ENCODE results near the gene DENND2C.

The DENND2C gene

DNA sequence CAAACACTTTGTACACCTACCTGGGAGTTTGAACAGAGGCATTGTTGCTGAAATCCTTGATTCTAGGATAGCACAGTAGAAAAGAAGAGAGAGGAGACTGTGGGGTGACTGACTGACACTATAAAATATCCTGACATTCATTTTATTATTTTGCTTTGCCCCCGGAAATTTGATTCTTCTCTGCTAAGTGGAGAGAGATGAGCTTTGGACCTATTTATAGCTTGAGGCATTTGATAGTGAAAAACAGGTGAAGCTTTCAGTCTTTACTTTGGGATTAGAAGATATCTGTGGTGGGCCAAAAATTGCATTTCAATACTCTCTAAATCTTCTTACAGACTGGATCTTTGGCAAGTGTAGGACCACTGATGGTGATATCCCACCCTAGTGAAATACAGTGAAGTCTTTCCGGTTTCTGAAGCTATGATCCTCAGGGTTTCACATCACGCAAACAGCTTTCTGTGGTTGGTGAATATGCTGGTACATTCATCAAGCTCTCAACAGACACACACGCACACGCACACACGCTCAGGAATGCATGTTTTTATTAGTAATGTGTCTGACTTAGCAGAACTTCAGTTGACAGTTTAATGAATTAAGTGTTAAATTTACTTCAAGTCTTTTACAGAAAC, 25.7 kb upstream of the DENND2C start, which contains the start of gene AMPD1:
Gene AMPD1, minus strand, starts transcription at position 117 of the 629 bp plus-strand sequence. Its CDS starts 75 bp downstream, at position 42.
- Histone ChIP-seq H3K27me3 (ENCODE audit: insufficient read depth, low read length) (no peaks in the 10 kb centered on the region), H3K4me3 (ENCODE audit: low read length) (no peak within 1 kb of the TSS), H2AFZ (ENCODE audit: low read depth, low read length) (no peak within 1 kb of the TSS), H3K36me3 (ENCODE audit: insufficient read depth, low read length) (no peaks in the 10 kb centered on the region), H3K9me3 (ENCODE audit: low read length) (no peaks in the 10 kb centered on the region), H3K4me1 (ENCODE audit: insufficient read depth, low read length) (no peaks in the 10 kb centered on the region)

DNA sequence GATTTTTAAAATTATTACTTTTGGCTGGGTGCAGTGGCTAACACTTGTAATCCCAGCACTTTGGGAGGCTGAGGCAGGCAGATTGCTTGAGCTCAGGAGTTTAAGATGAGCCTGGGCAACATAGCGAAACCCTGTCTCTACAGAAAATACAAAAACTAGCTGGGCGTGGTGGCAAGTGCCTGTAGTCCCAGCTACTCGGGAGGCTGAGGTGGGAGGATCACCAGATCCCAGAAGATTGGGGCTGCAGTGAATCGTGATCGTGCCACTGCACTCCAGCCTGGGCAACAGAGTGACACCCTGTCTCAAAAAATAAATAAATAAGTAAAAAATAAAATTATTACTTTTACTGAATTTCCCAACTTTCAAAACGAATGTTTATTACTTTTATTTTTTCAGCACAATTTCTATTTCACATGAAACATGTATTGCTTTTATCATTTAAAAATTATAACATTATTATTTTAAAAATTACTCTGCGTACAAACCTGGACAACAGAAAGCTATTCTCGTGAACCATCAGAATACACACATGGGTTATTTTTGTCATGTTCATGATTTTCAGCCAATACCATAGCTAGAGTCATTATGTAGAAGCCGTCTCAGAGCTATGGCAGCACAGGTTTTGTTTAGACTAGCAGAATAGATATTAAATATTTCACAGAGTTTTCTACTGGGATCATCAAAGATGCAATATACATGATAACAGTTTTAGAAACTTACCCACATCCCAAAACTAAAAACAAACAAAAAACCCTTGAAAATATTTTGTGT, 24.9 kb upstream of the DENND2C start:
- Histone ChIP-seq H3K36me3 (ENCODE audit: insufficient read depth, low read length) (no peaks in the 10 kb centered on the region), H3K4me3 (ENCODE audit: low read length) (no peak overlapping the region), H3K9me3 (ENCODE audit: low read length) (no peaks in the 10 kb centered on the region), H3K27me3 (ENCODE audit: insufficient read depth, low read length) (no peaks in the 10 kb centered on the region), H2AFZ (ENCODE audit: low read depth, low read length) (no peak overlapping the region), H3K4me1 (ENCODE audit: insufficient read depth, low read length) (no peaks in the 10 kb centered on the region)

DNA sequence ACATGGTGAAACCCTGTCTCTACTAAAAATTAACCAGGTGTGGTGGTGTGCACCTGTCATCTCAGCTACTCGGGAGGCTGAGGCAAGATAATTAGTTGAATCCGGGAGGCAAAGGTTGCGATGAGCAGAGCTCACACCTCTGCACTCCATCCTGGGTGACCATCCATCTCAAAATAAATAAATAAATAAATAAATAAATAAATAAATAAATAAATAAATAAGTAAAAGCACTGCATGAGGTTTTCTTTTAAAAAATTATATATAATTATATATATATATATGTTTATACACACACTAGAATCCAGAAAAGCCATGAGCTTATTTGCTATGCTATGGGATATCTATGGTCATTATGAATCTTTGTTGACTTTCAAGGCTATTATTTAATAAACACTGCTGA, 23.1 kb upstream of the DENND2C start:
- Histone ChIP-seq H2AFZ (ENCODE audit: low read depth, low read length) (no peak overlapping the region), H3K27me3 (ENCODE audit: insufficient read depth, low read length) (peaks cover 8% of the 10 kb centered on the region), H3K9me3 (ENCODE audit: low read length) (no peaks in the 10 kb centered on the region), H3K4me1 (ENCODE audit: insufficient read depth, low read length) (no peaks in the 10 kb centered on the region), H3K36me3 (ENCODE audit: insufficient read depth, low read length) (no peaks in the 10 kb centered on the region), H3K4me3 (ENCODE audit: low read length) (no peak overlapping the region)

DNA sequence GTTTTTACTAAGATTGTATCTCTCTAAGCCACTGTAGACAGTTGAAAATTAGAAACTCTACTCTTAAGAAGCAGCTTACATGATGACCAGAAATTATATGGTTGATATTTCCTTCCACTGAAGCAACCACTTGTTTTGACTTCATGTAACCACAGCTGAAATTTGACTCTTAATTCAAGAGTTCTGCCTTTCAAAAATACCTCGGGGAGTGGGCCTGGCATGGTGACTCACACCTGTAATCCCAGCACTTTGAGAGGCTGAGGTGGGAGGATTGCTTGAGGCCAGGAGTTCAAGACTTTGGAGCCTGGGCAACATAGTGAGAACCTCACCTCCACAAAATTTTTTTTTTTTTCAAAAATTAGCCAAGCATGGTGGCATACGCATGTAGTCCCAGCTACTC, 21.2 kb upstream of the DENND2C start:
- Histone ChIP-seq H3K36me3 (ENCODE audit: insufficient read depth, low read length) (no peaks in the 10 kb centered on the region), H3K4me3 (ENCODE audit: low read length) (no peak overlapping the region), H3K9me3 (ENCODE audit: low read length) (no peaks in the 10 kb centered on the region), H3K4me1 (ENCODE audit: insufficient read depth, low read length) (no peaks in the 10 kb centered on the region), H2AFZ (ENCODE audit: low read depth, low read length) (no peak overlapping the region), H3K27me3 (ENCODE audit: insufficient read depth, low read length) (peaks cover 13% of the 10 kb centered on the region)

DNA sequence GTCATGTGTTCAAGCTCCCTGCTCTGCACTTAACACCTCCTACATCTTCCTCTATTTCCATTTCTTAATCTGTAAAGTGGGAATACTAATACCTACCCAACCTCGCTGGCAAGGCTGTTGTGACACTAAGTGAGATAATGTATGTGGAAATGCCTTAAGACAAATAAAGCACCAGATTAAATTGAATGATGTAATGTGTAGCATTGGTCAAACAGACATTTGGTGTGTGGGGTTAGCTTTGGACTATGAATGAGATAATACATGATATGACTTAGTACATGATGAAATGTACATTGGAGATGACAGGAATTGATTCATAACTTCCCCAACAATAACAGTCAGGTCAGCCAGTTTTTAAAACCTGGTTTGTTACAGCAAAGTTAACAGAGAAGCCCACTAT, 20.3 kb upstream of the DENND2C start:
- Histone ChIP-seq H2AFZ (ENCODE audit: low read depth, low read length) (no peak overlapping the region), H3K36me3 (ENCODE audit: insufficient read depth, low read length) (no peaks in the 10 kb centered on the region), H3K27me3 (ENCODE audit: insufficient read depth, low read length) (peaks cover 14% of the 10 kb centered on the region), H3K4me1 (ENCODE audit: insufficient read depth, low read length) (no peaks in the 10 kb centered on the region), H3K9me3 (ENCODE audit: low read length) (no peaks in the 10 kb centered on the region), H3K4me3 (ENCODE audit: low read length) (no peak overlapping the region)

DNA sequence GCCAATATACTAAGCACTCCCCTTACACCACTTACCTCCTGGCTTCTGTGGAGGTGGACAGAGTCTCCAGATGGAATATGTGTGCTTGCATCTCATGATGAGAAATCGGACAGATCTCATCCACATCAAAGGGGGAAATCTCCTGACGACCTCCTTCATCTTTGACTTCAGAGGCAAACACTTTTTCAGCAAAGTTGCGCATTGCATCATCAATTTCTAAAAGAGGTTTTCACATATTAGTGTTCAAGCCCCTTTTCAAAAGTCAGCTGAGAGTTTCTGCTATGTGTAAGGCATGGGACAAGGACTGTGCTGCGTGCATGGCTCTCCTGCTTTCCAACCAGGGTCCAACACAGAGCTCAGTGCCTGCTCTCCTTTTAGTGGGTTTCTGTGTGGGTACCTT, 18.7 kb upstream of the DENND2C start:
- H3K27me3 ChIP-seq (ENCODE audit: insufficient read depth, low read length): peaks cover 20% of the 10 kb centered on the region
- no peaks in the 10 kb centered on the region for H3K36me3 ChIP-seq (ENCODE audit: insufficient read depth, low read length)
- H3K4me1 ChIP-seq (ENCODE audit: insufficient read depth, low read length): no peaks in the 10 kb centered on the region
- H2AFZ ChIP-seq (ENCODE audit: low read depth, low read length): no peak overlapping the region
- no peak overlapping the region for H3K4me3 ChIP-seq (ENCODE audit: low read length)
- no peaks in the 10 kb centered on the region for H3K9me3 ChIP-seq (ENCODE audit: low read length)

DNA sequence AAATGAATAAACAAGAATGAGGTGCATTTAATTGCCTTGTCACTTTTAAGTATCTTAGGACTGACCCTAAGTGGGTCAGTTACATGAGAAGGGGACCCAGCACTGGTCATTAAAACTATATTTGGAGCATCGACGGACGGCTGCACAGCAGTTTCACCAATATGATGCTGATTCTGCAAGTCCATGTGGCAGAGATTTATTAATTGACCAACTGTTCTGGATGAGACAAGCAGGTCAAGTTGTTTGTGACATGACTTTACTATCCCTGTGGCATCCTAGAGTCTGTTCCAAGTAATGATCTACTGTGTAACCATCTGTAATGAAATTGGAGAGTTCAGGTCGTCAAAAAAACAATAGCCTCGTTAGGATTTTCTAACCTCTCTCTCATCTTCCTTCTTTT, 16.0 kb upstream of the DENND2C start:
- H2AFZ ChIP-seq (ENCODE audit: low read depth, low read length): no peak overlapping the region
- H3K9me3 ChIP-seq (ENCODE audit: low read length): no peaks in the 10 kb centered on the region
- H3K4me1 ChIP-seq (ENCODE audit: insufficient read depth, low read length): no peaks in the 10 kb centered on the region
- H3K36me3 ChIP-seq (ENCODE audit: insufficient read depth, low read length): no peaks in the 10 kb centered on the region
- H3K27me3 ChIP-seq (ENCODE audit: insufficient read depth, low read length): peaks cover 22% of the 10 kb centered on the region
- H3K4me3 ChIP-seq (ENCODE audit: low read length): no peak overlapping the region

DNA sequence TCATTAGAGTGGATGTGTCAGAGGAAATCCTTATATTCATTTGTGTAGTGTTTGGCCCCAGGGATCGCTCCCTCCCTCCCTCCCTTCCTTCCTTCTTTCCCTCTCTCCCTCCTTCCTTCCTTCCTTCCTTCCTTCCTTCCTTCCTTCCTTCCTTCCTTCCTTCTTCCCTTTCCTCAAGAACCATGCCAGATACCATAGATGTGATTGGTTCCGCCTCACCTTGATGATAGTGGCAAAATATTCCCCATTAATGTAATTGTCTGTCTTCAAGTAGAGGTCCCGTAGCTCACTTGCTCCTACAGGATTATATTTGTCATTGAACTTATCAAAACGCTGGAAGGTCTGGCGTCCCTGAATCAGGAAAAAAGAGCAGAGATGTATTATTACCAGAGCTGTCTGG, 7.8 kb upstream of the DENND2C start:
- peaks cover 25% of the 10 kb centered on the region for H3K27me3 ChIP-seq (ENCODE audit: insufficient read depth, low read length)
- no peaks in the 10 kb centered on the region for H3K4me1 ChIP-seq (ENCODE audit: insufficient read depth, low read length)
- no peak overlapping the region for H2AFZ ChIP-seq (ENCODE audit: low read depth, low read length)
- no peaks in the 10 kb centered on the region for H3K9me3 ChIP-seq (ENCODE audit: low read length)
- no peak overlapping the region for H3K4me3 ChIP-seq (ENCODE audit: low read length)
- no peaks in the 10 kb centered on the region for H3K36me3 ChIP-seq (ENCODE audit: insufficient read depth, low read length)

DNA sequence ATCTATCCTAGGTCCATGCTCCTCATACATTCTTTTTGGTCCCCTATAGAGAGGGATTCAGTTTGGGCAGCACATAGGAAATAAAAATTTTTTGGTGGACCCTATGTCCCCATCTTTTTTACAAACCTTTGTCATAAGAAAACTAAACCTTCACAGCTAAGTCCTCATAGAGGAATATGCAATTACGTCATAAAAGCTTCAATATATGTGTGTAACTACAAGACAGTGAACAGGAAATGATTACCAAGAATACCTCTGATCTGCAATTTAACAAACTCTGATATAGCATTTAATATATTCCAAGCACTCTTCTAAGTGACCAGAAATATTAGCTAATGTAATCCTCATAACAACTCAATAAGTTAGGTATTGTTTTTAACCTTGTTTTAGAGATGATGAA, 6.3 kb upstream of the DENND2C start:
- Histone ChIP-seq H3K4me3 (ENCODE audit: low read length) (no peak overlapping the region), H3K27me3 (ENCODE audit: insufficient read depth, low read length) (peaks cover 25% of the 10 kb centered on the region), H2AFZ (ENCODE audit: low read depth, low read length) (no peak overlapping the region), H3K36me3 (ENCODE audit: insufficient read depth, low read length) (no peaks in the 10 kb centered on the region), H3K4me1 (ENCODE audit: insufficient read depth, low read length) (no peaks in the 10 kb centered on the region), H3K9me3 (ENCODE audit: low read length) (no peaks in the 10 kb centered on the region)

DNA sequence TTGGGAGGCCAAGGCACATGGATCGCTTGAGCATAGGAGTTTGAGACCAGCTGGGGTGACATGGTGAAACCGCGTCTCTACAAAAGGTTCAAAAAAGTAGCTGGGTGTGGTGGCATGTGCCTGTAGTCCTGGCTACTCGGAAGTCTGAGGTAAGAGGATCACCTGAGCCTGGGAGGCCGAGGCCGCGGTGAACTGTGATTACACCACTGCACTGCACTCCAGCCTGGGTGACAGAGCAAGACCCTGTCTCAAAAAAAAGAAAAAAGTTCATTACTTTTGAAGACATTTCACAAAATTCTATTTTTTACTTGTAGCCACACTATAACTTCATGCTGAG, 2.1 kb upstream of the DENND2C start:
- Histone ChIP-seq H3K4me1 (ENCODE audit: insufficient read depth, low read length) (no peaks in the 10 kb centered on the region), H3K9me3 (ENCODE audit: low read length) (no peaks in the 10 kb centered on the region), H3K27me3 (ENCODE audit: insufficient read depth, low read length) (peaks cover 46% of the 10 kb centered on the region), H2AFZ (ENCODE audit: low read depth, low read length) (no peak overlapping the region), H3K36me3 (ENCODE audit: insufficient read depth, low read length) (no peaks in the 10 kb centered on the region), H3K4me3 (ENCODE audit: low read length) (no peak overlapping the region)

DNA sequence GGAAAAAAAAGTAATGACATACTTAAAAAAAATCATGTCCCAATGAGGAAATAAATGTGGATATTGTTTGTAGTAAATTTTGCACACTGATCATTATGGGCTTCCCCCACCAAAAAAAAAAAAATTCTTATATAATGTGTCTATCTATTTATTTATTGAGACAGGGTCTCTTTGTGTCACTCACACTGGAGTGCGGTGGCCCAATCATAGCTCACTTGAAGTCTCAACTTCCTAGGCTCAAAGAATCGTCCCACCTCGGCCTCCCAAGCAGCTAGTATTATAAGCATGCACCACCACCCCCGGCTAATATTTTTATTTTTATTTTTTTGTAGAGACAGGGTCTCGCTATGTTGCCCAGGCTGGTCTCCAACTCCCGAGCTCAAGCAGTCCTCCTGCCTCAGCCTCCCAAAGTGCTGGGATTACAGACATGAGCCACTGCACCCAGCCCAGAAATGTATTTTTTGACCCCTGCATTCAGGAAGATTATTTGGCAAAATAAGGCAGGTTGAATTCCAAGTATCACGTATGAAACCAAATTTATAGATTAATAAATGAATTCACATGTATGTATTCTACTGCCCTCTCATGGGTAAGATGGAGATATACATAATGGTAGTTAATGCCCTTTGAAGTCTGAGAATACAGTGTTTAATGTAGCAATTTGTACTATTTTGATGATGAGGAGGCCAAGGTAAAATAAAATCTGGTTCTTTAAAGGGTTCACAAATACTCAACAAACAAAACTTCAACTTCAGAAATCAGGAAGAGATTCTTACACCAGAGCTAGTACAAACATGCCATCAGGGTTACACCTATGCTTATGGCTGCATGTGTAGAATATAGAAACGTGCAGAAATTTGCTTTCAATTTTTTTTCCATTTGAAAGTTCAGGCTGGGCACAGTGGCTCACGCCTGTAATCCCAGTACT, 1.4 kb upstream of the DENND2C start:
- H3K27me3 ChIP-seq (ENCODE audit: insufficient read depth, low read length): peaks cover 42% of the 10 kb centered on the region
- H3K4me3 ChIP-seq (ENCODE audit: low read length): no peak overlapping the region
- H2AFZ ChIP-seq (ENCODE audit: low read depth, low read length): no peak overlapping the region
- no peaks in the 10 kb centered on the region for H3K4me1 ChIP-seq (ENCODE audit: insufficient read depth, low read length)
- H3K9me3 ChIP-seq (ENCODE audit: low read length): no peaks in the 10 kb centered on the region
- H3K36me3 ChIP-seq (ENCODE audit: insufficient read depth, low read length): no peaks in the 10 kb centered on the region

DNA sequence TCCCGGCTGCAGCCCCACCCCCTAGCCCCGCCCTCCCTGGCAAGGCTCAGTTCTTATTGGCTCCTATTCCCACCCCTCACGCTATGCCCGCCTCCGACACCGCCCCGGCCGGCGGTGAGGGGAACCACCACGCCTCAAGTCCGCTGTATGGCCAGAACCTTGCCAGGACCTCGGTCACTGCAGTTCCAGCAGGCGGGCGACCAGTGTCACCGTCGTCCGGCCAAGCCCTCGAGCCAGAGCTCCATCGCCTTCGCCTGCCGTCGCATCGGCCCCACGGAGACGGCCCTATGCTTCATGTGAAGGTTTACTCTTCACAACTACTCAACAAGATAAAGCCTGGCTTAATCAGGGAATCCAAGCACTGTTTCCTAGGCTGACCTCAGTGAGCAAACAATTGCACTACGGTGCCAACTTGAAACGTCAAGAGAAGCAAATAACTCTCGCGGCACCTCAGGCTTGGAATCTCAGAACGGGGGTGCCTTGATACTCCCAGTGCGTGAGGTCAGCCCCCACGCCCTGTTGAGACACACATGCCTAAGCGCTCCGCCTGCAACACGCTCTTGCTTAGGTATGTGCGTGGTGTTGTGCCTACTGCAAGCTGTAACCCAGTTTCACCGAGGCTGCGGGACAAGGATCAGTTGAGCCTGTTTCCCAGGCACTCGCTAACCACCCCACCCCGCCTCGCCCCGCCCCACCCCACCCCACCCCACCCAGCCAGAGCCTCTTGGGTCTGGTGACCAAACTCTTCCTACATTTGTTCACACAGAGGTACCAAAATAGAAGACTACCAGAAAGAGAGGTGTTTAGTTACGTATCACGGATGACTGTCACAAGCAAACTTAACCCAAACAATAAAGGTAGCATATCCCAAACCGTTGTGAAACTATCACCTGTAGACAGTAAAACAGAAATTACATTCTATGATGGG, 498 bp upstream of the DENND2C start:
- H2AFZ ChIP-seq (ENCODE audit: low read depth, low read length): peak overlapping the region; percentile 57
- peak overlapping the region; percentile 51 for H3K4me3 ChIP-seq (ENCODE audit: low read length)
- H3K36me3 ChIP-seq (ENCODE audit: insufficient read depth, low read length): no peaks in the 10 kb centered on the region
- H3K27me3 ChIP-seq (ENCODE audit: insufficient read depth, low read length): peaks cover 43% of the 10 kb centered on the region
- H3K9me3 ChIP-seq (ENCODE audit: low read length): no peaks in the 10 kb centered on the region
- no peaks in the 10 kb centered on the region for H3K4me1 ChIP-seq (ENCODE audit: insufficient read depth, low read length)

Measured in neuron (in vitro differentiated cells).